GM18505 (cell line): ENCODE results near the gene E2F1.

ENCODE experiments used
- ATAC-seq: cut with Tn5 transposase; IDR thresholded peaks from one replicate; pipeline ENCODE4 v1.9.1; 2021; ENCODE audit not compliant: unreplicated experiment
- POLR2A ChIP-seq: IDR thresholded peaks from 4 replicates; pipeline ENCODE4 v1.6.1; 2011; ENCODE audit warnings: borderline replicate concordance; ENCODE audit not compliant: insufficient read depth, insufficient read length; ENCODE audit errors: extremely low read depth

The E2F1 gene

DNA sequence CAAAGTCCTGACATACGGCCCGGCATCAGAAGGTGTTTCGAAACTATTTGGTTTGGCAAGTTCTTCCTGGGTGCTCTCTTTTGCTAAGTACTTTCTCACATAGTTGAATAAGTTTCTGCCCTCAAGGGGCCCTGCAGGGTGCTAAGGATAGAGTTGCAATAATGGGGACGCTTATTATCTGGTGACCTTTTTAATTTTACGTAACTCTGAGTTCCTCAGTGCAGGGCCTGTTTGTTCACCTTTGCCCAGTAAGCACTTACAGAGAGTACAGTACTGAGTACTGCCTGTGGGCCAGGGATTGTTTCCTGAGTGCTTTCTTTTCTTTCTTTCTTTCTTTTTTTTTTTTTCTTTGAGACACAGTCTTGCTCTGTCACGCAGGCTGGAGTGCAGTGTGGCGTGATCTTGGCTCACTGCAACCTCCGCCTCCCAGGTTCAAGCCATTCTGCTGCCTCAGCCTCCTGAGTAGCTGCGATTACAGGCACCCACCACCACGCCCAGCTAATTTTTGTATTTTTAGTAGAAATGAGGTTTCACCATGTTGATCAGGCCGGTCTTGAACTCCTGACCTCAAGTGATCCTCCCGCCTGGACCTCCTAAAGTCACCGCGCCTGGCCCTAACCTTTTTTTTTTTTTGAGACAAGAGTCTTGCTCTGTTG is 38.4 kb upstream of the E2F1 start:
- no peak for ATAC-seq
- no peak for TF ChIP-seq POLR2A

DNA sequence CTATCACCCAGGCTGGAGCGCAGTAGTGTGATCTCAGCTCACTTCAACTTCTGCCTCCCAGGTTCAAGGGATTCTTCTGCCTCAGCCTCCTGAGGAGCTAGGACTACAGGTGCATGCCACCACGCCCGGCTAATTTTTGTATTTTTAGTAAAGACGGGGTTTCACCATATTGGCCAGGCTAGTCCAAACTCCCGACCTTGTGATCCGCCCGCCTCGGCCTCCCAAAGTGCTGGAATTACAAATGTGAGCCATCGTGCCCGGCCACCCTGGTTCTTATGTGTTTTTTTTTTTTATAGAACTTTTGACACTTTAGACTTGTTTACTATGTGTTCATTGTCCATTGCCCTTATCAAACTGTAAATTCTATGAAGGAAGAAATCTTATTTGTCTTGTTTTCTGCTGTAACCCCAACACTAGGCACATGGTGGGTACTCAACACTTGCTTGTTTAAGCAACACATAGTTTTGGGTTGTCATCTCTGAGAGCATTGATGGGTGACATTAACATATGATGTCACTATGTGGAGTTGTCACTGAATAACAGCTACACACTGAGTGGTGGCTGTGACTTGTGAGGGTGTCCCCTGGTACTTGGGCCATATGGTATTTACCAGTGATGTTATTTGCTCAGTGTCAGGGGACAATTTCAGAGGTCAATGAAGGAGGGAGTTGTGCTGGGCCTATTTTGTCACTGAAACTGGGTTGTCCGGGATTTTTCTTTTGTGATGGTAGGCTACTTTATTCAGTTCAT is 35.4 kb upstream of the E2F1 start:
- no peak for ATAC-seq
- no peak for TF ChIP-seq POLR2A

DNA sequence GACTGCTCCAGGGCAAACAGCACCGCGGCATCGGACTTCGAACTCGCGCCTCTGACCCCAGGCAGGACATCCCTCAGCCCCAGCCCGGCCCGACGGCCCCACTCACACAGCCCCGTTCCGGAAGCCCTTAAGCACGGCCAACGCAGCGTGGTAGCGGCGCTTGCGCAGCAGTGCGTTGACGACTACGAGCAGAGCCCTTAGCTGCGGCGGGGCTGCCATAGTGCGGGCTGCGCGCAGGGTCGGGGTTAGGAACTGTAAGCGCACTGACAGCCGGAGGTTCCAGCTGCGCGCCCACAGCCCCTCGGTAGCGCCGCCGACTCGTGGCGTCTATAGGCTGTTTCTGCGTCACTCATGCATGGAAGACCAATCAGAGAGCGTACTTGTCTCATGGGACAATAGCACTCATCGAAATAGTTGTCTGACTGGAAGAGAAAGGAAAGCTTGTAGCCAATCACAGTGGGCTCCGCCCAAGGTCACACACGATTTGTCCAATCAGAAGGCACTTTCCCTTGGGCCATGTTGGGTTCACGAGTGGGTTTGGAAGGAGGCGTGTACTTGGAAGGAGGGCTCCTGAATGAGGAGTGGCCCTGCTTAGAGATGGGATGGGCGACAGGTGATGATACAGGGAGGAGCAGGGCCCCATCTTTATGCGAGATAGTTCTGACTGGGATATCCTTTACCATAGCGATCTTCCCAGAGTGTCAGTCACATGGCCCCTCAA is 34.0 kb upstream of the E2F1 start, which contains the start of gene PXMP4:
Gene PXMP4, minus strand, starts transcription at position 322 of the 721 bp plus-strand sequence. Its CDS starts 103 bp downstream, at position 219.
- ATAC-seq: peak; percentile 91

DNA sequence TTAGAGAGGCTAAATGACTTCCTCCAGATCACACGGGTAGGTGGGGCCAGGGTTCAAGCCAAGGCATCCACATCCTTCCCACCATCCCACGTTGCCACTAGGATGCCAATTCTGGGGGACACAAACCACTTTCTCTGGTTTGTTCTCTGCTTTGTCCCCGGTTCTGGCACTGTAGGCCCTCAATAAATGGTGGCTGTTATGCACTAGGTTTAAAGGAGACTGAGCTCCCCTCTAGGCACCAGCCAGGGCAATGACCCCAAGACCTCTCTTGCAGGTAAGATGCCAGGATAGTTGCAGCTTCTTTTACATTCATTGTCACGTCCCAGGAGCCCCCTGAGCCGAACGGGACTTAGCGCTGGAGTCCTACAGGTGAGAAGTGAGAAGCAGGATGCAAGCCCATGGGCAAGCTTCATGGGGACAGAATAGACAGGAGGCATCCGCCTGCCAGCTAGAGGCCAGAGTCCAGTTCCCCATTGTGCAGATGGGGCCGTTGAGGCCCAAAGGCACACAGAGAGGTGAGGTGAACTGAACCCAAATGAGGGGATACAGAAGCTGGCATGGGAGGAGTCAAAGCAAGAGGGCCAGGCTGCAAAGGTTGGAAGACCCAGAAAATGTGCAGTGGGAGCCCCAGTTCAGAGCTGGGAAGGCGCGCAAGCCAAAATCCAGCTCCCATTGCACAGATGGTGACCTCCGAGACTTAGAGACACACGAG is 33.2 kb upstream of the E2F1 start:
- no peak for ATAC-seq
- TF ChIP-seq POLR2A: no peak

More for the DNA sequence above, 34.0 kb upstream of the E2F1 start, which contains the start of gene PXMP4:
- peak; percentile 65 for TF ChIP-seq POLR2A

DNA sequence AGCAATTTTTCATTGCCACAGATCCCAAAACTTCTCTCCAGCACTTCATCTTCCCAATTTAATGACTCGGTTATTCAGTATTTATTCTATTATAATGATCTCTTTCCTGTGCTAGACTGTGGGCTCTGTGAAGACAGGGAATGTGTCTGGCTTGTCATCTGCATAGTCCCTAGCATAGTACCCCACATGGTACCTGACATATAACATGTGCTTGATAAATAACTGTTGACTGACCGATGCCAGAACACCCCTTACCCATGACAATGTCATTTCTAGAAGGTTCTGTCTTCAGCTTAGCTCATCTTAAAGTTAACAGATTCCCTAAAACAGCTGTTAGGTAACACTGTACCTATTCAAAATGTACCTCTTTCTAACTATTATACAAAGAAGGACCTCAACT is 30.3 kb upstream of the E2F1 start:
- no peak for ATAC-seq
- no peak for TF ChIP-seq POLR2A

DNA sequence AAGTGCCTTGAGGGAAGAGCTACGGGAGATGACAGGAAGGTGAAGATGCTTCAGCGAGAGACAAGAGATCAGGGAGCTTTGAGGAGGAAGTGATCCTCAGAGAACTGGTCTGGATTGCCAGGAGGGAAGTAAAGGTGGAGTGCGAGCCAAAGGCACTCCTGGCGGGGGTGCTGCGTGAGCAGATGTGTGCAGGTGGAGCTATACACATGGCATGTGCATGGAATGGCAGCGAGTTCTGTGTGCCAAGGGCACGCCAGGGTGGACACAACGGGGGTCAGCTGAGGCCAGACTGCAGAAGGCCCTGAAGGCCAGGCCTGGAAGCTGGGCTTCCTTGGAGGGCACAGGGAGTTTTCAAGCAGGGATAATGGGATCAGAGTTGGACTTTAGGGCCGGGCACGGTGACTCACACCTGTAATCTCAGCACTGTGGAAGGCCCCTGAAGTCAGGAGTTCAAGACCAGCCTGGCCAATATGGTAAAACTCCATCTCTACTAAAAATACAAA is 27.7 kb upstream of the E2F1 start:
- no peak for TF ChIP-seq POLR2A
- no peak for ATAC-seq

DNA sequence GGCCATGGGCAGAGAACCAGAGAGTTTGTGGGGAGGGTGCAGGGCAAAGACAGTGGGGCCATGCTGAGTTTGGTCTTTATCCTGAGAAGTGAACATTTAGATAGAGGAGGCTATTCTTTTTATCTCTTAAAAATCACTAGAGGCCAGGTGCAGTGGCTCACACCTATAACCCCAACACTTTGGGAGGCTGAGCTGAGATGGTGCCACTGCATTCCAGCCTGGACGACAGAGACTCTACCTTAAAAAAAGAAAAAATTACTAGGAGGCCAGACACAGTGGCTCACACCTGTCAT is 25.2 kb upstream of the E2F1 start:
- no peak for TF ChIP-seq POLR2A
- no peak for ATAC-seq

DNA sequence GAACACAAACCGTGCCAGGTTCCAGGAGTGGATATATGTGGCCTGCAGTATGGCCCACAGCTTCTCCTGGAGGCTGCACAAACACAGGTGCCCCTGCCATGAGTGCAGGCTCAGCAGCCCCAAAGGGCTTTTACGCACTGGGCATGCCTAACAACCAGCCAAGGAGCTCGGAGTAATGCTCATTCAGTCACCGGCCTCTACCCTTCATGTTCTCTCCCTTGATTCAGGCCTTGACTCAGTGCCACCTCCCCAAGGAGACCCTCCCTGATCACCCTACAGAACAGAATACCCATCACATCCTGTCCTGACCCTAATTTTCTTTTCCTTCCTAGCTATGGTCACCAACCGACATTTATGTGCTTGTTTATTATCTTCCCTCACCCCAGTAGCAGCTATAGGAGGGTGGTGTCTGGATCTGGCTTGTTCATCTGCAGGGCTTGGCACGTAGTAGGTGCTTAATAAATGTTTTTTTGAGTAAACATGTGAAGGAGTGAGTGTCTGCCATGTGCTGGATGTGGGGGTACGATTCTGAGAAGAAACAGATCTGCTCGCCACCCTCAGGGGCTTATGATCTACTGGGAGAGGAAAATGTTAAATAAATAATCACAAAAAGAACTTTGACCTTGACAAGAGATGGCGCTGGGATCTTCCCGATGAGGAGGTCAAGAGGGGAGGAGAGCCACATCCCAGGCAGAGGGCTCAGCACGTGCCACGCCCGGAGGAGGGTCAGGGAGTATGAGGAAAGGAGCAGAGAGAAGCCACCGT is 24.7 kb upstream of the E2F1 start:
- no peak for TF ChIP-seq POLR2A
- no peak for ATAC-seq

DNA sequence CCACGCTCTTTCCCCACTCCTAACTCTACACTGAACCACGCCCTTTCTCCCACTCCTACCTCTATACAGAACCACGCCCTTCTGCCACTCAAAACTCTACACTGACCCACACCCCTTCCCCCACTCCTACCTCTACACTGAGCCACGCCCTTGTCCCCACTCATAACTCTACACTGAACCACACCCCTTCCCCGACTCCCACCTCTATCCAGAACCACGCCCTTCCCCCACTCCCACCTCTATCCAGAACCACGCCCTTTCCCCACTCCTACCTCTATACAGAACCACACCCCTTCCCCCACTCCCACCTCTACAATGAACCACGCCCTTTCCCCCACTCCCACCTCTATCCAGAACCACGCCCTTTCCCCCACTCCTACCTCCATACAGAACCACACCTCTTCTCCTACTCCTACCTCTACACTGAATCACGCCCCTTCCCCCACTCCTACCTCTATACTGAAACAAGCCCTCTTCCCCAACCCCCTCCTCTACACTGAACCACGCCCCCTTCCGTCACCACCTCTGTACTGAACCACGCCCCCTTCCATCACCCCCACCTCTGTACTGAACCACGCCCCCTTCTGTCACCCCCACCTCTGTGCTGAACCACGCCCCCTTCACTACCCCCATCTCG is 23.8 kb upstream of the E2F1 start:
- ATAC-seq: no peak
- TF ChIP-seq POLR2A: no peak

DNA sequence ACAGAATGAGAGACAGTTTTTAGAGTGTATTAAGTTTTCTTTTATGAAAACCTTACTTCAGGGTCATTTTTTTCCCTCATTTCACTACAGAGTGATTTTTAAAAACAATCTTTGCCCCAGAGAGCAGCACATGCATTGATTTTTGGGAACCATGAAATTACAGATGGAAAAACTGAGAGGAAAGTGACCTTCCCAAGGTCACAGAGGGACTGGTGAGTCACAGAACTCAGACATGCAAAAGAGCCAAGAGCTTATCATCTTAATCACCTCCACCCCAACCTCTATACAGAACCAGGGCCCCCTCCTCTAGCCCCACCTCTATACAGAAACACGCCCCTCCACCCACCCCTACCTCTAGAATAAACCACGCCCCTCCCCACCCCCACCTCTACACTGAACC is 23.2 kb upstream of the E2F1 start:
- no peak for TF ChIP-seq POLR2A
- no peak for ATAC-seq

DNA sequence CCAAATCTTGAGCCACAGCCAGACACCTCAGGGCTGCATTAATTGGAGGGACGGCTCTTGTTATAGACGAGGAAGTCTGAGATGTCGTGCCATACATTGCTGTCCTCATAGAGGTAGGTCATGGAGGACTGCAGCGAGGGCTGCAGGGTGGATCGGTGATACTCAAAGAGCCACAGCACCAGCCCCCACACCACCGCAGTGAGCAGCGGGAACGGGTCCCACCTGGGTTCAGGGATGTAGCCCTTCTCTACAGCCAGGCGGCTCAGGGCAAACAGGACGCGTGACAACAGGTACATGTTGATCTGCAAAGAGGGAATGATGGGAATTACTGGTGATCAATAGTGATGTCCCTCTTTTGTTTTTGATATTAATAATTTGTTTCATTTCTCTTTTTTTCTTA is 21.5 kb upstream of the E2F1 start:
- no peak for TF ChIP-seq POLR2A
- no peak for ATAC-seq
